GM18907 (cell line): ENCODE data around the gene IL22RA2.

ENCODE experiments used
- ATAC-seq: cut with Tn5 transposase; IDR thresholded peaks from one replicate; pipeline ENCODE4 v1.9.1; 2021; ENCODE audit warnings: mild to moderate bottlenecking, moderate library complexity; ENCODE audit not compliant: unreplicated experiment

IL22RA2 gene

GRCh38 chr6:137167702-137168377, 5.6 kb downstream of the IL22RA2 start:
- no peak for ATAC-seq

GRCh38 chr6:137166247-137167098, 7.0 kb downstream of the IL22RA2 start:
- ATAC-seq: no peak

GRCh38 chr6:137165375-137166246, 7.8 kb downstream of the IL22RA2 start:
- ATAC-seq: peak; percentile 74

GRCh38 chr6:137163732-137164318, 9.6 kb downstream of the IL22RA2 start:
- no peak for ATAC-seq

GRCh38 chr6:137162692-137163306, 10.6 kb downstream of the IL22RA2 start:
- no peak for ATAC-seq

- ATAC-seq: no peak
These were observed 11.5 kb downstream of the IL22RA2 start for GRCh38 chr6:137161949-137162348.

- no peak for ATAC-seq
These were observed 12.7 kb downstream of the IL22RA2 start for GRCh38 chr6:137160763-137161162.

- no peak for ATAC-seq
These were observed 13.5 kb downstream of the IL22RA2 start for GRCh38 chr6:137159912-137160311.

GRCh38 chr6:137157601-137158000, 15.8 kb downstream of the IL22RA2 start:
- no peak for ATAC-seq

- no peak for ATAC-seq
These were observed 16.8 kb downstream of the IL22RA2 start for GRCh38 chr6:137156650-137157049.

- ATAC-seq: no peak
These were observed 17.6 kb downstream of the IL22RA2 start for GRCh38 chr6:137155830-137156229.

- ATAC-seq: no peak
These were observed 23.4 kb downstream of the IL22RA2 start for GRCh38 chr6:137150072-137150471.

GRCh38 chr6:137149035-137149393, 24.4 kb downstream of the IL22RA2 start:
- no peak for ATAC-seq

- no peak for ATAC-seq
These were observed 25.0 kb downstream of the IL22RA2 start for GRCh38 chr6:137148306-137149034.

- ATAC-seq: no peak
These were observed 26.2 kb downstream of the IL22RA2 start for GRCh38 chr6:137147195-137147594.

- no peak for ATAC-seq
These were observed 27.2 kb downstream of the IL22RA2 start for GRCh38 chr6:137146206-137146605.

- no peak for ATAC-seq
These were observed 28.0 kb downstream of the IL22RA2 start for GRCh38 chr6:137145421-137145820.

GRCh38 chr6:137136065-137136464, 37.4 kb downstream of the IL22RA2 start:
- no peak for ATAC-seq

- no peak for ATAC-seq
These were observed 39.0 kb downstream of the IL22RA2 start for GRCh38 chr6:137134483-137134882.

GRCh38 chr6:137133122-137133521, 40.3 kb downstream of the IL22RA2 start:
- ATAC-seq: no peak
